ENCODE data around the gene MRPL43.

- TF ChIP-seq EP300 (IDR thresholded peaks at IDR 0.05), result no peak
- TF ChIP-seq, protein P1, sequence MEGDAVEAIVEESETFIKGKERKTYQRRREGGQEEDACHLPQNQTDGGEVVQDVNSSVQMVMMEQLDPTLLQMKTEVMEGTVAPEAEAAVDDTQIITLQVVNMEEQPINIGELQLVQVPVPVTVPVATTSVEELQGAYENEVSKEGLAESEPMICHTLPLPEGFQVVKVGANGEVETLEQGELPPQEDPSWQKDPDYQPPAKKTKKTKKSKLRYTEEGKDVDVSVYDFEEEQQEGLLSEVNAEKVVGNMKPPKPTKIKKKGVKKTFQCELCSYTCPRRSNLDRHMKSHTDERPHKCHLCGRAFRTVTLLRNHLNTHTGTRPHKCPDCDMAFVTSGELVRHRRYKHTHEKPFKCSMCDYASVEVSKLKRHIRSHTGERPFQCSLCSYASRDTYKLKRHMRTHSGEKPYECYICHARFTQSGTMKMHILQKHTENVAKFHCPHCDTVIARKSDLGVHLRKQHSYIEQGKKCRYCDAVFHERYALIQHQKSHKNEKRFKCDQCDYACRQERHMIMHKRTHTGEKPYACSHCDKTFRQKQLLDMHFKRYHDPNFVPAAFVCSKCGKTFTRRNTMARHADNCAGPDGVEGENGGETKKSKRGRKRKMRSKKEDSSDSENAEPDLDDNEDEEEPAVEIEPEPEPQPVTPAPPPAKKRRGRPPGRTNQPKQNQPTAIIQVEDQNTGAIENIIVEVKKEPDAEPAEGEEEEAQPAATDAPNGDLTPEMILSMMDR (IDR thresholded peaks at IDR 0.05), result no peak
These were observed 10.4 kb downstream of the MRPL43 start for GRCh38 chr10:100976906-100977305.

All from ovary (tissue), 3 donors.